HG02840 (cell line): ENCODE measurements around the gene MAJIN.

ENCODE experiments used
- ATAC-seq: cut with Tn5 transposase; IDR thresholded peaks from one replicate; pipeline ENCODE4 v1.9.1; 2021; ENCODE audit warnings: mild to moderate bottlenecking, moderate library complexity, moderate number of reproducible peaks; ENCODE audit not compliant: unreplicated experiment, low FRiP score

The MAJIN gene

DNA sequence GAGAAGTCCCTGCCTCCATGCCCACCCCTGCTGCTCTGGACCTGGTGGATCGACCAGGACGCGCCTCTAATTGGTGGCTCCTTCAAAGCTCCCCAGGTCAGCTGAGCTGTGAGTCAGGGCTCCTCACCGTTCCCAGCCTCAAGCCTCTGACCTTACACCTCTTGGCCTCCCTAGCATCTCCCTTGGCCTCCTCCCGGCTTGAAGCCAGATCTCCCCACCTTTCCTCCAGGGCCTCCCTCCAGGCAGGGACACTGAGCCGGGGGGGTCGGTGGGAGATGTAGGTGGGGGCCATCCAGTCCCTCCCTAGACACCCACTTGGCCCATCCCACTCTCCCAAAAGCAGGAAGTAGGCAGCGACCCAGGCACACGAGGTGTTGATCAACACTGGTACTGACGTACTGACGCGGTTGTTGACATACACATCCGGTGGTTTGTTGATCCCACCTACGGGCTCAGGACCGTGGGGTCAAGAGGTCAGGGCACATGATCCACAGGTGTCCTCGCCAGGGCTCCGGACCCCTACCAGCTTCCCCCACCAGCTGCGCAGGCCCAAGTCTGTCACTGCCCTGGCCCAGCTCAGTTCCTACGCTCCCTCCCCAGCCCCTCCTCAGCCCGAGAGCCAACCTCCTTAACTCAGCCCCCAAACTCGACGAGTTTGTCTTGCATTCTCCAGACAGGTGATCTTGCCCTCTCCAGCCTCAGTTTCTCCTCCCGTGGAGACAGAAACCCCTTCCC is 55.7 kb downstream of the MAJIN start:
- ATAC-seq, result peak; percentile 9

DNA sequence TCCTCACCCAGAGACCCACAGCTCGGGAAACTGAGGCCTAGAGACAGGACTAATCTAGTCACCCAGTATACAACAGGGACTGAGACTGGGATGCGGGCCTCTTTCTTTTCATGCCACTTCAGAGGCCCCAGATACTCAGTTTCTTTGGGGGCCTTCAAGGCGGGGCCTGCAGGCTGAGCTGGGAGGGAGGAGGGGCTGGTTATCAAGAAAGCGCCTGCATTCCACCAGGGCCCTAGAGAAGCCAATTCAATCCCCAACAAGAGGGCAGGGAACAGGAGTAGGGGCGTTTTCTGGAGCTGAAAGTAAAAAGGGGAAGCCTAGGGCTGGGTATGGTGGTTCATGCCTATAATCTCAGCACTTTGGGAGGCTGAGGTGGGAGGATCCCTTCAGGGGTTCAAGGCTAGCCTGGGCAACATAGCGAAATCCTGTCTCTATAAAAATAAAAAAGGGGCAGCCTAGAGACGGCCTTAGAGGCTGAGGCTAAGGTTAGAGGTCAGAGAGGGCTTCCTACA is 56.5 kb downstream of the MAJIN start:
- ATAC-seq, result no peak

DNA sequence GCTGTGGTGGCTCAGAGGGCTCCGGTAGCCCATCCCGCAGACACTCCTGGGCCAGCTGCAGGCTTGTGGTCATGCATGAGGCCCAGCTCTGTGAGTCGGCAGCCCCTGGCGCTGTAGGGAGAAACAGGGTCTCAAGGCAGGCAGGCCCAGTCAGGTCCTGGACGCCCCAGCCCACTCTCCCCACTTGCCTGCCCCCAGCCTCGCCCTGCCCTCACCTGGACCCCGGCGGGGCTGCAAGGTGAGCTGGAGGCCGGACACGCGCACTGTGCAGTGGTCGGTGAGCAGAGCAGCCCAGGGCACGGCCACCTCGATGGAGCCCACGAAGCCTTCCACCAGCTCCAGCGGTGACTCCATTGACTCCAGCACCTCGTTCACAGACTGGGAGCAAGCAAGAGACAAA is 57.8 kb downstream of the MAJIN start:
- ATAC-seq, result no peak

DNA sequence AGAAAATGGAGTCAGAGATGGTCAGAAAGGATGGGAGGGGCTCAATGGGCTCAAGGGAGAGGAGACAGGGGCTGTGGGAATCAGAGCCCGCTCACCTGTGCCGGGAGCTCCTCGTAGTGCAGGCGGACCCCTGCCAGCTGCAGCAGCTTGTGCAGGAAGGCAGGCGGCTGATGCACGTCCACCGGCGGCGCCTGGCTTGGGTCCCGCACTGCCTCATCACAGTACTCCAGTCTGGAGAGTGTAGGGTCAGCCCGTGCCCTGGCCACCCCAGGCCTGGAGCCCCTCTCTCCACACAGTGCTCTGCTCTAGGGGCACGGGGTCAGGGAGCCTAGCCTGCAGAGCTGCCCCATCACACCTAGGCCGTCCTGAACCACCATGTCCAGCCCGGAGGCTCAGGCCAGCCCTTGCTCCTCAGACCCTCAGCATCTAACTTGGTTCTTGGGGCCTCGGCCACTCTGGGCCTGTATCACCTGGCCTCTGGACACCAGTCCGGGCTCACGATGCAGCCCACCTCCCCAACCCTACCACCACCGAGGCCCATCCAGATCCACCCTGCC is 58.7 kb downstream of the MAJIN start:
- ATAC-seq, result no peak

DNA sequence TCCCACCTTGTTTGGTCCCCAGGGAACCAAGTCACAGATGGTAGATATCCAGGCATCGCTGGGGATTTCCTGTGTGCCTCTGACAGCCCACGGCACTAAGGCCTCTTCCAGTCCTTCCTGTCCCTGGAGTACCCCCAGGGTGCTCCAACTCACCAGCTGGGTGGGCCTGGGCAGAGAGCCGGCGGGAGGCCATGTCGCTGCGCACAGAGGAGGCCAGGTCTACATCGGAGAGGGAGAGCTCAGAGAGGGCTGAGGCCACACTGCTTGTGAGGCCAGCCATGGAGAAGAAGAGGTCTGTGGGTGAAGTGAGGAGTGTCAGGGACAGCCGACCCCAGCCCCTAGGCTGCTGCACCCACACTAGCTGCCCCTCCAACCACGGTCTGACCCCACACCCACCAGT is 60.2 kb downstream of the MAJIN start:
- no peak for ATAC-seq

DNA sequence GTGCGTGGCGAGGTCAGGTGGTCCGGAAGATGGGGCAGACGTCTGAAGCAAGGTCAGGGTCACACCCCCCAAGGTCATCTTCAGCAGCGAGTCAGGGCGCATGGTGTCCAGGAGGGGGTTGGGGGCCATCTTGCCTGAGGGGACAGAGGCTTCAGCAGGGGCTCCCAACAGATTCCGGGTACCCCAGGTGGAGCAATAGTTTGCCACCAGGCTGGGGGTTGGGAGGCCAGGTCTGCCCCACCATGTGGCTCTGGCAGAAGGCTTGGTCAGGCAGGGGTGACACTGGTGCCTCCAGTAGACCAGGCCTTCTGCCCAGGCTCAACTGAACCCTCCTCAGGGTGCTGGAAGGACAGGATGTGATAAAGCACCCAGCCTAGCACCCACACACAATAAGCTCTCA is 60.8 kb downstream of the MAJIN start:
- ATAC-seq, result no peak

DNA sequence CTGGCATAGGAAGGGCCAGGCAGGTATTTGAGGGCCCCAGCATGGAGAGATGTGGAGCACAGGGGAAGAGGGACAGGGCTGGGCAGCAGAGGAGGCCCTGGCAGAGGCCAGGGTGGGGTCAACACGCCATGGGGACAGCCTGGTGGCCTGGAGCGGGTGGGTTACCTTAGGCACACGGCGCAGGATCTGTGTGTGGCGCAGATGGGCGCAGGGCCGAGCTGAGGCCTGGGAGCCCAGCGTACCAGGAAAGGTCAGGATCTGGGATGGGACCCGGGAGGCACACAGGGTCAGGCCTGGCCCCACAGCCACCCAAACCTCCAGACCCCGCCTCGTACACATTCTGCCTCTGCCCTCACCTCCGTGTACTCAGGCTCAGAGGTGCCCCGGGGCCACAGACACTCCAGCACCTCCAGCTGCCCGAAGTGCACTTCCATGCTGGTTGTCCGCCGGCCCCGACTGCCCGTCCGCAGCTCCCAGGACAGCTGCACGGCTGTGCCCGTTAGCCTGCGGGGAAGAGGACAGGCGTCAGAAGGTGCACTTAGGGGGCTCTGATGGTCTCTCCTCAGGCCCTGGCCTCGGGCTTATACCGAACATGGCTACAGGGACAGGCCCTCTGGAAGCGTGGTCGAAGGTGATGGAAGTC is 61.3 kb downstream of the MAJIN start:
- no peak for ATAC-seq

DNA sequence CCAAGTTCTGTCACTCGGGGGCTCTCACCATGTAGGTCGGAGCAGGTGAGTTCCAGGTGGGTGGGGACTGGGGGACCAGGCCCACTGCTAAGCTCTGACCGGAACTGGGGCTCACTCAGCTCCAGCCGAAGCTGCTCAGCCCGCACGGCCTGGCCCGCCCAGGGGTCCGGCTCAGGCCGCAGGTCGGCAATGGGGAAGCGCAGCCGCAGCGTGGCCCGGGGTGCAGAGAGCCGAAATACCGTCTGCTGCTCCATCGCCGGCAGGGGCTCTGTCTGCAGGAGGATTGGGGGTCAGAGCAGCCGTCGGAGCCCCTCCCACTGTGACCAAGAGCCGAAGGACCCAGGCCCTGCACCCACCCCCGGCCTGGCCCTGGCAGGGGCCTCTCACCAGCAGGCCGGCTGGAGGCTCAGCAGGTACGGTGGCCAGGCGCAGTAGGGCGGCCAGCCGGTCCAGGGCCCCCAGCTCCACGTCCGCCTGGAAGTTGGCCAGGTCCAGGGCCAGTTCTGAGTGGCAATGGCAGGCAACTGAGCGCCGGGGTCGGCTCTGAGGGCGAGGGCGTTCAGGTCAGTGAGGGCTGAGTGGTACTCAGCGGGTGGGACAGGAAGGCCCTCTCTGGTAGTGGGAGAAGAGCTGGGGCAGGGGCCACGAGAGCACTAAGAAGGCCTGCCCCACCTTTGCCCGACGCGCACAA is 62.1 kb downstream of the MAJIN start:
- no peak for ATAC-seq

DNA sequence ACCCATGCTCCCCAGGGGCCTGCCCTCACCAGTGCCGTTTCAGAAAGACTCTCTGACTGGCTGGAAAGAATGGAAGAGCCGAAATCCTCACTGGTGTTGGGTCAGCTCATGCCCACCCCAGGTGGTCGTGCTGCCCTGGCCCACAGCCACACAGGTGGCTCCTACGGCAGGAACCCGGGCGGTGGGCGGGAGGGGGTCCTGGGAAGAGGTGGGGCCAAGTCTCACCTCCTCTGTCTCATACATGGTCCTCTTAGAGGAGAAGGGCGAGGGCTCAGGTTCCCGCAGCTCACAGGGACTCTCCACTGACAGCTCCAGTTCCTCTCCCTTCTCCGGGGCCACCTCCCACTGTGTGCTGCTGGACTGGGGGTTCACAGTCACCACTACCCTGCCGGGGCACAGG is 63.1 kb downstream of the MAJIN start:
- no peak for ATAC-seq

DNA sequence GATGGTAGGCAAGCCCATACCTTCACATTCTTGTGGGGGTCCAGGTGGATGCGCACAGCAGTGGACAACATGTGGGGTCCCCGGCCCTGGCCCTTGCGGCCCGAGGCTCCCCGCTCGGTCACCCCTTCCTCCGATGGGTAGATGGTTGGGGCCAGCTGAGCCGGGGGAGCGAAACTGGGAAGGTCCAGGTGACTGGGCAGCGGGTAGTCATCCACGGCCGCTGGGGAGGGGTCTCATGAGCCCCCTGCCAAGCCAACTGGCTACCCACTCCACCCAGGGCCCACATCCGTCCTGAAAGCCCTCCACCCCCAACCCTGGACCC is 65.6 kb downstream of the MAJIN start:
- no peak for ATAC-seq

DNA sequence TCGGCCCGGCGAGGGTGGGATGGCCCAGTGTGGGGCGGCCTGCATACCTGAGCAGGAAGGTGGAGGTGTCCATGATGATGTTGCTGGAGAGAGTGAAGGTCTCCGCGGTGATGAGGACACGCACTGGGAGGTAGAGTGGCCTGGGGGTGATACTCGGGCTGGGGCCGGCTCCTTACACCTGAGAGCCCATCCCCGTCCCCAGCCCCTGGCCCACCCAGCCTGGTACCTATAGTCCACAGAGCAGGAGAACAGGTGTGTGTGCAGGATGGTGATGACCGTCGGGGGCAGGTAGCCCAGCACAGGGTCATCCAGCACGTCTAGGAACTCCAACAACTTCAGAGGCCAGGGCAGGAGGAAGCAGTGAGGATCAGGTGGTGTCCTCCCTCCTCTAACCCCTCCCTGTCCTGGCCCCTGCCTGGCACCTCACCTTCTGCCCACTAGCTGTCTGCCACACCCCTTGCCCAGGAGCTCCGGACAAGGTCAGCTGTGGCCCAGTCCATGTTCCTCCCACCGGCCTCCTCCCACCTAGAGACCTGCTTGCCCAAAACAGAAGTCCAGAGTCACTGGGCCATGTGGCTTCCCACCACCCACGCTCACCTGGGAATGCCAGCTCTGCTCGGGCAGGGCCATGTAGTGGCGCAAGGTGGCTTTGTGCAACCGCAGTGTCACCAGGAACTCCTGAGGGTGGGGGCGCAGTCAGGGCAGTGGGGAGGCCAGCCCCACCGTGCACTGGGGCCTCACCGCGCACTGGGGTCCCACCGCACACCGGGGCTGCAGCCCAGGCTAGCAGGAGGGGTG is 66.2 kb downstream of the MAJIN start:
- ATAC-seq, result no peak

DNA sequence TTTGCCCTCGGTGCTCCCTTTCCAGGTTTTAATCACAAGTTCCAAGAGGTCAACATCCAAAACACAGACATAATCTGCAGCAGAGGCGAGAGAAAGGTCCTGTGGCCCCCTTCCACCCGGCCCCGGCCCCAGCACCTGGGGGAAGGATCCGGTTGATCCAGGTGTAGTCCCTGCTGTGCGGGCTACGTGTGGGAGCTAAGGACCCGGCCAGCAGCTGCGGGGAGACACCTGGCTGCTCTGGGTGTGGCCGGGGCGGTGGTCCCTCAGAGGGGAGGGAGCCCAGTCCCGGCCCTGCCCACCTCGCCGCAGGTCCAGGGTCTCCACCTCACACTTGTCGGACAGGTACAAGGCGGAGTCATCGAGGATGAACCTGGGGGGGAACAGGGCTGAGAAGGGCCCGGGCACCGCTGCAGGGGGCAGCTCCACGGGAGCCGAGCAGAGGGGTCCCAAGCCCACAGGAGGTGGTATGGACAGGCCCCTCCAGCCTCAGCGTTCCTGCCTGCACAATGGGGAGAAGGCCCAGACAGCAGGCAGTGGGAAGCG is 68.5 kb downstream of the MAJIN start:
- ATAC-seq, result no peak

DNA sequence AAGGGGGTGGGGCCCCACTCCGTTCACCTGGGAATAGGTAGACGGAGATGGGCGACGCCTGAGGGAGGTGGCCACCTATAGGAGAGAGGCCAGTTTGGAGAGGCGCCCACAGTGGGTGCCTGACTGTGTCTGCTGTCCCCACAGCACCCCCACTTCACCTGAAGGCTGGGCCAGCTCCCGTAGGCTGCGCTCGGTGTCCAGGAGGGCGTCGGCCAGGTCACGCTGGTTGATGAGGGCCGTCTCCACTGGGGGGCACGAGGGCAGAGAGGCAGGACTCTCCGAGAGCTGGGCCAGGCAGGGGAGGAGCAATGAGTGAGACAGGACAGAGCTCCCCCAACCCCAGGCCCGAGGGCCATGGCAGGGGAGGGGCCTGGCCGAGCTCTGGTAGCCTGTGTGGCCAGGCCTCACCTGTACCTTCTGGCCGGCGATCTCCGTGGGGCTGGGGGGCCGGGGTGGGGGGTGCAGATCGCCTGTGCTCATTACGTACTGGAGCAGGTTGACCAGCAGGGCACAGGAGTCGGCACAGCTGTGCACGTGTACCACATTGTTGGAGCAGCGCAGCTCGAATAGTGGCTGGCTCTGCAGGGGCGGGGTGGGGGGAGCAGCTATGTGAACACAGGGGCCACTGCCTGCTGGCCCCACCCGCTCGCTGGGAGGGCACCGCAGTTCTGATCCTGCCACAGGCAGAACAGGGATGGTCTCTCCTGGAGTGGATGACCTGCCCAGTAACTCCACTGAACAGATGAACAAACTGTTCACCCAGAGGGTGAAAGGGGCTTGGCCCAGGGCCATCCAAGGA is 69.6 kb downstream of the MAJIN start:
- ATAC-seq, result no peak

DNA sequence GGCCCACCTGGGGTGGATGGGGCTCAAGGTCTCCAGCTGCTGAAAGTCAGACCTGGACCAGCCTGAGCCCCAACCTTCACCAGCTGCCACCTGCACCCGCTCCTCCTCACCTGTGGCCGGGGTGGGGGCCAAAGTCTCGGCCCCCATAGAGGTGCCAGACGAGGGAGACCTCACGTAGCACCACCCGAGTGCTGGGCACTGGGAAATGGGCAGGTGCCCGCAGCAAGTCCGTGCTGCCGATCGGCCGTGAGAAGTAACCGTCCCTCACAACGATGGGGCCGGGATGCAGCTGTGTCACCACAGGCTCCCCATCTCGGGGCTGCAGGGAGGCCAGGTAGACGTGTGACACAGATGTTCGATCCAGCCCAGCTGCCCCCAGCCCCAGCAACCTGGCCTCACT is 71.1 kb downstream of the MAJIN start:
- ATAC-seq, result no peak

DNA sequence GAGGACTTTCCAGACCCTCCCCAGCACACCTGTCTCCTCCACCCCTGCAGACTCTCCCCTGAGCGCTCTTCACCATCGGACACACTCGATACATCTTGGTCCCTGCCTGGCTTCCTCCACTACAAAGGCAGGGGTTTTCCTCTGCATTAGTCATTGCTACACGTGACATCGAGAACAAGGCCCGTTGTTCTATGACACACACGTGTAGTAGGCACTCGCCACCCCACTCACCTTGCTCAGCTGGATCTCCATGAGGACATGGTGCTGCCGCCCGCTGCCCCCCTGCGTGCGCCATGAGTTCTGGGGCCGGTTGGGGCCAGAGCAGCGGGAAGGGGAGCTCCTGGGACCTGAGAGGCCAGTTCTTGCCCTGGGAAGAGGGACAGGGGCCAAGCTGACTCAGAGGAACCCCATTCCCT is 71.6 kb downstream of the MAJIN start:
- no peak for ATAC-seq

DNA sequence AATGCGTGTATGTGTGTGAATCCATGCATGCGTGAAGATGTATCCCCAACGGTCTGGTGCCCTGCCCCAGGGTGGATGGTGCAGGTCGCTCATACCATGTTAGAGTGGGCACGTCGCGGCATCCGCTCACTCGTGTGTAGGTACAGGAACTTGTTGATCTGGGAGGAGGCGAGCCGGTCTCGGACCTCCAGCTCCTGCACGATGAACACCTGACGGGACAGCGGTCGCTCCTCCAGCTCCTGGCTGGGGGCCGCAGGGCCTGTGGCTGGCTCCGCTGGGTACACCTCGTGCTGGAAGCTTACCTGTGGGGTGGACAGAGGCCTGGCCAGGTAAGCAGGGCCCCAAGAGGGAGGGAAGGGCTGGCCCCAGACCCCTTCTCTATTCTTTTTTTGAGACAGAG is 73.4 kb downstream of the MAJIN start:
- ATAC-seq, result no peak

DNA sequence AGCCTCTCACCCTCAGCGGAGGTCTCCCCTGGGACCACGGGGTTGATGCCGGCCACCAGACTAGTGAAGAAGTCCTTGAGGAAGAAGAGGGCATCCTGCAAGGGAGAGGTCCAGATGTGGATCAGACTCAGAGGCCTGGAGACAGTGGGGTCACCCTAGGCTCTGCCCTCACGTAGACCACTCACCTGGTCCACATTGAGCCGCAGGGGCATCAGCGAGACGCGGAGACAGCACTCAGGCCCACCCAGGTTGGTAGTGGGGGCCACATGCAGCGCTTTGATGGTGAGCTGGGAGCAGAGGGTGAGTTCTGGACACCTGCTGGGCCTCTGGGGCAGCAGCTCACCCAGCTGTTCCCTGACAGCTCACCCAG is 73.8 kb downstream of the MAJIN start:
- no peak for ATAC-seq

DNA sequence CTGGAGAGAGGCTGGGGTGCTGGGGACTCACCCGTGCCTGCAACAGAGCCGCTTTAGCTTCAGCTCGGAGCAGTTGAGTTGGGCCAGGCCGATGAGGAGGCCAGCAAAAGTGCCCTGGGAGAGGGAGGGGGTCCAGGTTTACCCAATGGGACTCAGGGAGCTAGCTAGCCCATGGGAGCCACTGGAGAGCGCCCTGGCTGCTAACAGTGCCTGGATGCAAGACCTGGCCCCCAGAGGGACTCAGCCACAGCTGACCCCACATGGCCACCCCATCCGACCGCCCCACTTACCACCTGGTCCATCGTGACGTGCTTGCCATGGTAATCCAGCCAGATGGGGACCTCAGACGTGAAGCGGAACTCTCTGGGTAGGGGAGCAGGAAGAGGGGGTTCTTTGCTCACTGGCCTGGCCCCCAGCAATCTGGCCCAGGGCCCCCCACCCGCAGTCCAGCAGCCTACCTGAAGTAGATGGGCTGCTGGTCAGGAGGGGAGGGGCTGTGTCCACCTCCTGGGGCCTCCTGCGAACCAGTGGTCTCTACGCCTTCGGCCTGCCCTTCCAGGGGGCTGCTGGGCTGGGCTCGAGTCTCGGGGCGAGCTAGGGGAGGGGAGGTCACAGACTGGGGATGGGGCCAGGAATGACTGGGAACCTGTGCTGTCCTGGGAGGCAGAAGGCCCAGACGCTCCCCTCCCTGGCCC is 74.4 kb downstream of the MAJIN start:
- no peak for ATAC-seq

DNA sequence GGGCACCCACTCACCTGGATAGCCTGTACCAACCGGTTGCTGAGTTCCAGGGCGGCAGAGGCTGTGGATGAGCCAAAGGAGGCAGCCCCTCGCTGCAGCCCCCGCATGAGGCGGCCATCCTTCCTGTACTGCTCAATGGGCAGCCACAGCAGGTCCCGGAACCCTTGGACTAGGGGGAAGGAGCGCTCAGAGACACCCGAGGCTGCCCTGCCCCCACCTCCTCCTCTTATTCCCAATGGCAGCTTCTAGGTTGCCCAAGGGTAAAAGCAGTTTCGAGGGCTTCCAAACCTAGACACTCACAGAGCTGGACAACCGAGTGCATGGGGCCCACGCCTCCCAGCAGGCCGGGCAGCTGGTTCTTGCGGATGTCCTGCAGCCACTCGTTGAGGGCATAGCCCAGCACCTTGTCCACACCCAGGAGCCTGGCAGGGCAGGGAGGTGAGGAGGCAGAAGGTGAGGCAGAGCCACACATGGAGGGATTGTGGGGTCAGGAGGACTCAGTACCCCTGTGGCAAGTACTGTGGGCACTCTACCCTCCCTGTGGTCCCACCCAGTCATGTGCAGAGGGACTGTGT is 75.4 kb downstream of the MAJIN start:
- ATAC-seq, result no peak
